ENCODE results near the gene CEBPG. TPM values are rescaled to one million over a fixed set of nuclear protein-coding genes. Genes with fewer than 3 reads are reported as not detected.

The CEBPG gene
- total and polyA plus RNA-seq, 4 donors = 8.6 to 32.2 (median 26.1) TPM

DNA sequence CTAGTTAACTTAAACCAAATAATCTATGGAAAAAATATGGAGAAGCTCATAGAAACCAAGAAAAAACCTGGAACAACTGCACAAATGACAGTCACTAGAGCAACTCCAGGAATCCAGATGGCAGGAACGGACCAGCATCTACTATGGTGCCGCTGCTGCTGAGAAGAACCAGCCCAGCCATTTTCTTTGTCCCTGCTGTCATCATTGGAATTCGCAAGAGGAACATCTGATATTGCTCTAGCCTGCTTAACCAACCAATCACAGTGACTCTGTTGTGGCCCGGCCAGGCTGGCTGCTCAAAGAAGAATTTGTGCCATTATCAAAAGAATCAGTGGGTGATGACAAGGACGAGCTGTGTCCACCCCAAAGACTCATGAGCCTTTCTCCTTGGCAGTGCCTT, 38.1 kb upstream of the CEBPG start:
- 76 to 85% methylated on average over 5 of the region's 5 CpGs for WGBS, 2 donors
- Histone ChIP-seq H3K4me3 (ENCODE audit: low read length in 2 of 2) (no peak overlapping the region), H3K9me3 (ENCODE audit: control insufficient read depth, low read length) (no peaks in the 10 kb centered on the region), H3K27ac (ENCODE audit: low read depth in 1 of 2, low read length in 2 of 2) (no peak overlapping the region), H3K4me1 (ENCODE audit: control insufficient read depth in 1 of 2, insufficient read depth in 2 of 2, low read length in 2 of 2) (no peaks in the 10 kb centered on the region), H3K27me3 (ENCODE audit: control insufficient read depth in 1 of 2, insufficient read depth in 2 of 2, low read length in 1 of 2) (no peaks in the 10 kb centered on the region), H3K36me3 (ENCODE audit: control insufficient read depth in 1 of 2, insufficient read depth in 2 of 2, low read length in 1 of 2) (no peaks in the 10 kb centered on the region)
- intact Hi-C loops (cut with DNase I) = no loop called here
- ATAC-seq (ENCODE audit: low FRiP score) (no peak), DNase-seq (no peak)

DNA sequence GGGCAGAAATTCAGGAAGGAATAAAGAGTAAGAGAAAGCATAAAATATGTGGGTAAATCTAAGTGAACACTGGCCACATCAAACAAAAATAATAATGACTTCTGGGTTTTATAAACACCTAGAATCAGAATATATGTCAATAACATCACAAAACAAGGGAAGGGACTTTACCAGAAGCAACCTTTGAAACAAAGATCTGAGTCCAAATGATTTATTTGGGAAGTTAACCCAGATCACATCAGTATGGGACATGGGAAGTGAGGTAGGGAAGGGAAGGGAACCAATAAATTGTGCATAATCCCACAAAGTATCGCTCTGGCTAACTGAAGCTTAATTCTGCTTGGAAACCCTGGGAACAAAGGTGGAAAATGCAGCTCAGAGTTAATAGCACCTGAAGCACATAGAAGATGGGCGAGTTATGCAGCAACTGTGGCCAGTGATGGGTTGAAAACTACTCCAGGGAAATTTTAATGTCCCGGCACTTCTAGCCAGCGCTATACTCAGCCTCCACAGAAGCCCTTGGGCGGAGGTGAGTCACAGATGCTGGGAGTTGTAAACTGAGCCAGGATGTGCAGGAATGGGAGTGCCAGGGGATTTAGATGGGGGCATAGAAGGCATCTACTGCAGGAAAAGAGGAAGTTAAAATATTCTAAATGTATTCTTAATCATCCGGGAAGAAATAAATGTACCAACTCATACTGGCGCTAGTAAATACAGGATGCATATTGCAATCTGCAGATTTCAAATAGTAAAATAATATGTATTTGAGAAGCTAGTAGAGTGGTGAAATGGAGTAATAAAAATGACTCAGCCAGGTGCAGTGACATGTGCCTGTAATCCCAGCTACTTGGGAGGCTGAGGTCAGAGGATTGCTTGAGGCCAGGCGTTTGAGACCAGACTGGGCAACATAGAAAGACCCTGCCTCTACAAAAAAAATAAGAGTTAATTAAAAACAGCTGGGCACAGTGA, 34.2 kb upstream of the CEBPG start:
- intact Hi-C loops (cut with DNase I) = no loop called here
- Histone ChIP-seq H3K9me3 (ENCODE audit: control insufficient read depth, low read length) (no peaks in the 10 kb centered on the region), H3K27ac (ENCODE audit: low read depth in 1 of 2, low read length in 2 of 2) (no peak overlapping the region), H3K4me1 (ENCODE audit: control insufficient read depth in 1 of 2, insufficient read depth in 2 of 2, low read length in 2 of 2) (no peaks in the 10 kb centered on the region), H3K36me3 (ENCODE audit: control insufficient read depth in 1 of 2, insufficient read depth in 2 of 2, low read length in 1 of 2) (no peaks in the 10 kb centered on the region), H3K4me3 (ENCODE audit: low read length in 2 of 2) (no peak overlapping the region), H3K27me3 (ENCODE audit: control insufficient read depth in 1 of 2, insufficient read depth in 2 of 2, low read length in 1 of 2) (no peaks in the 10 kb centered on the region)
- WGBS, 2 donors = 78 to 81% methylated on average over 8 of the region's 8 CpGs
- DNase-seq (no peak), ATAC-seq (ENCODE audit: low FRiP score) (no peak)

DNA sequence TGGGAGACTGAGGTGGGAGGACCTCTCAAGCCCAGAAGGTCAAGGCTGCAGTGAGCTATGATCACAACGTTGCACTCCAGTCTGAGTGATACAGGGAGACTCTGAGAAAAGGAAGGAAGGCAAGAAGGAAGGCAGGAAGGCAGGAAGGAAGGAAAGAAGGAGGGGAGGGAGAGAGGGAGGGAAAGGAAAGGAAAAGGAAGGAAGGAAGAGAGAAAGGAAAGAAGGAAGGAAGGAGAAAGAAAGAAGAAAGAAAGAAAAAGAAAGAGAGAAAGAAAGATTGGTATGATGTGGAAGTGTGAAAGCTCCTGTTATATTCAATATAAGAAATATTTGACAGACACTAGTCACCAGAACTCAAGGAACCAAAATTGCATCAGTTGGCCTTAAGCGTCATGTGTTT, 32.5 kb upstream of the CEBPG start:
- WGBS, 2 donors = 28 to 73% methylated on average over 2 of the region's 2 CpGs
- no peaks in the 10 kb centered on the region for H3K27me3 ChIP-seq (ENCODE audit: control insufficient read depth in 1 of 2, insufficient read depth in 2 of 2, low read length in 1 of 2)
- no peak overlapping the region for H3K4me3 ChIP-seq (ENCODE audit: low read length in 2 of 2)
- no peak for ATAC-seq (ENCODE audit: low FRiP score)
- no peaks in the 10 kb centered on the region for H3K36me3 ChIP-seq (ENCODE audit: control insufficient read depth in 1 of 2, insufficient read depth in 2 of 2, low read length in 1 of 2)
- no peaks in the 10 kb centered on the region for H3K9me3 ChIP-seq (ENCODE audit: control insufficient read depth, low read length)
- no peaks in the 10 kb centered on the region for H3K4me1 ChIP-seq (ENCODE audit: control insufficient read depth in 1 of 2, insufficient read depth in 2 of 2, low read length in 2 of 2)
- intact Hi-C loops (cut with DNase I) = no loop called here
- DNase-seq = no peak
- no peak overlapping the region for H3K27ac ChIP-seq (ENCODE audit: low read depth in 1 of 2, low read length in 2 of 2)

- Histone ChIP-seq H3K27me3 (ENCODE audit: control insufficient read depth in 1 of 2, insufficient read depth in 2 of 2, low read length in 1 of 2) (no peaks in the 10 kb centered on the region), H3K36me3 (ENCODE audit: control insufficient read depth in 1 of 2, insufficient read depth in 2 of 2, low read length in 1 of 2) (no peaks in the 10 kb centered on the region), H3K9me3 (ENCODE audit: control insufficient read depth, low read length) (no peaks in the 10 kb centered on the region), H3K4me3 (ENCODE audit: low read length in 2 of 2) (no peak overlapping the region), H3K4me1 (ENCODE audit: control insufficient read depth in 1 of 2, insufficient read depth in 2 of 2, low read length in 2 of 2) (no peaks in the 10 kb centered on the region), H3K27ac (ENCODE audit: low read depth in 1 of 2, low read length in 2 of 2) (no peak overlapping the region)
- 82 to 86% methylated on average over 2 of the region's 2 CpGs for WGBS, 2 donors
- ATAC-seq (ENCODE audit: low FRiP score) = no peak
- intact Hi-C loops (cut with DNase I) = no loop called here
- DNase-seq = no peak
Measured at GRCh38 chr19:33343301-33343700, 30.2 kb upstream of the CEBPG start.

- no peaks in the 10 kb centered on the region for H3K4me1 ChIP-seq (ENCODE audit: control insufficient read depth in 1 of 2, insufficient read depth in 2 of 2, low read length in 2 of 2)
- no peaks in the 10 kb centered on the region for H3K9me3 ChIP-seq (ENCODE audit: control insufficient read depth, low read length)
- DNase-seq (no peak), ATAC-seq (ENCODE audit: low FRiP score) (no peak)
- no peaks in the 10 kb centered on the region for H3K36me3 ChIP-seq (ENCODE audit: control insufficient read depth in 1 of 2, insufficient read depth in 2 of 2, low read length in 1 of 2)
- no peaks in the 10 kb centered on the region for H3K27me3 ChIP-seq (ENCODE audit: control insufficient read depth in 1 of 2, insufficient read depth in 2 of 2, low read length in 1 of 2)
- H3K4me3 ChIP-seq (ENCODE audit: low read length in 2 of 2) = no peak overlapping the region
- intact Hi-C loops (cut with DNase I) = no loop called here
- H3K27ac ChIP-seq (ENCODE audit: low read depth in 1 of 2, low read length in 2 of 2) = no peak overlapping the region
- WGBS, 2 donors = 6% methylated on average over 11 to 12 of the region's 12 CpGs
Measured at GRCh38 chr19:33343859-33344572, 29.5 kb upstream of the CEBPG start.

DNA sequence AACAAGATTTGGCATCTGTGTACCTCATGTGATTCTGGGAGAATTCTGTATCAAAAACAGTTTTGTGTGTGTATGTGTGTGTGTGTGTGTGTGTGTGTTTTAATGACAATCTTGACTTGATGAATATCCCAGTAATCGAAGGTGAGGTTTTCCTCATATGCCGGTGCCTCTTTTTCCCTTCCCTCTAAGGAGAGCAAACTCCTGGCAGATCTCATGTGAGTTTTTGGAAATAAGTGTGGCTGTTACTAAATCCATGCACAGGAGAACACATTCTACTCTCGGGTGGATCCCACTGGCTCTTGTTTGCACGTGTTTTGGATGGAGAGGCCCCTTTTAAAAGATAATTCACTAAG, 29.0 kb upstream of the CEBPG start:
- Histone ChIP-seq H3K27ac (ENCODE audit: low read depth in 1 of 2, low read length in 2 of 2) (no peak overlapping the region), H3K27me3 (ENCODE audit: control insufficient read depth in 1 of 2, insufficient read depth in 2 of 2, low read length in 1 of 2) (no peaks in the 10 kb centered on the region), H3K9me3 (ENCODE audit: control insufficient read depth, low read length) (no peaks in the 10 kb centered on the region), H3K36me3 (ENCODE audit: control insufficient read depth in 1 of 2, insufficient read depth in 2 of 2, low read length in 1 of 2) (no peaks in the 10 kb centered on the region), H3K4me1 (ENCODE audit: control insufficient read depth in 1 of 2, insufficient read depth in 2 of 2, low read length in 2 of 2) (no peaks in the 10 kb centered on the region), H3K4me3 (ENCODE audit: low read length in 2 of 2) (no peak overlapping the region)
- 36 to 47% methylated on average over 4 of the region's 4 CpGs for WGBS, 2 donors
- DNase-seq (no peak), ATAC-seq (ENCODE audit: low FRiP score) (no peak)
- intact Hi-C loops (cut with DNase I) = no loop called here

- no peak for ATAC-seq (ENCODE audit: low FRiP score)
- H3K27ac ChIP-seq (ENCODE audit: low read depth in 1 of 2, low read length in 2 of 2) = no peak overlapping the region
- H3K4me1 ChIP-seq (ENCODE audit: control insufficient read depth in 1 of 2, insufficient read depth in 2 of 2, low read length in 2 of 2) = peaks cover 0 to under 1% of the 10 kb centered on the region in 2 donors
- no peaks in the 10 kb centered on the region for H3K27me3 ChIP-seq (ENCODE audit: control insufficient read depth in 1 of 2, insufficient read depth in 2 of 2, low read length in 1 of 2)
- H3K4me3 ChIP-seq (ENCODE audit: low read length in 2 of 2) = no peak overlapping the region
- 93 to 95% methylated on average over 6 of the region's 6 CpGs for WGBS, 2 donors
- no peak for DNase-seq
- intact Hi-C loops (cut with DNase I) = no loop called here
- no peaks in the 10 kb centered on the region for H3K36me3 ChIP-seq (ENCODE audit: control insufficient read depth in 1 of 2, insufficient read depth in 2 of 2, low read length in 1 of 2)
- no peaks in the 10 kb centered on the region for H3K9me3 ChIP-seq (ENCODE audit: control insufficient read depth, low read length)
Measured at GRCh38 chr19:33345163-33345562, 28.3 kb upstream of the CEBPG start.

DNA sequence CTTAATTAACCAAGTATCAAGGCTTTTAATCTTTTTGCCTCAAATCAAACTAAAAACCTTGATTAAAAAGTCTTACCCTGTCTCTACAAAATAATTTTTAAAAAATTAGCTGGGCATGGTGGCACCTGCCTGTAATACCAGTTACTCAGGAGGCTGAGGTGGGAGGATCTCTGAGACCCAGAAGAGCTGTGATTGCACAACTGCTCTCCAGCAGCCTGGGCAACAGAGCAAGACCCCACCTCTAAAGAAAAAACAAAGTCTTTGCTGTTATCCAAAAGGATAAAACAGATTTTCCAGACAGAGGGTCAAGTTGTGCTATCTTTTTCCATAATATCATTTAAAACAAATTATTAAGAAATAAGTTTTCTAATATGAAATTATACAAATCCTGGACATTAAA, 26.8 kb upstream of the CEBPG start:
- ATAC-seq (ENCODE audit: low FRiP score) = no peak
- intact Hi-C loops (cut with DNase I) = no loop called here
- no peak overlapping the region for H3K27ac ChIP-seq (ENCODE audit: low read depth in 1 of 2, low read length in 2 of 2)
- H3K4me3 ChIP-seq (ENCODE audit: low read length in 2 of 2) = no peak overlapping the region
- peaks cover 0 to 8% of the 10 kb centered on the region in 2 donors for H3K4me1 ChIP-seq (ENCODE audit: control insufficient read depth in 1 of 2, insufficient read depth in 2 of 2, low read length in 2 of 2)
- no peaks in the 10 kb centered on the region for H3K36me3 ChIP-seq (ENCODE audit: control insufficient read depth in 1 of 2, insufficient read depth in 2 of 2, low read length in 1 of 2)
- no peak for DNase-seq
- H3K27me3 ChIP-seq (ENCODE audit: control insufficient read depth in 1 of 2, insufficient read depth in 2 of 2, low read length in 1 of 2) = no peaks in the 10 kb centered on the region
- H3K9me3 ChIP-seq (ENCODE audit: control insufficient read depth, low read length) = no peaks in the 10 kb centered on the region

DNA sequence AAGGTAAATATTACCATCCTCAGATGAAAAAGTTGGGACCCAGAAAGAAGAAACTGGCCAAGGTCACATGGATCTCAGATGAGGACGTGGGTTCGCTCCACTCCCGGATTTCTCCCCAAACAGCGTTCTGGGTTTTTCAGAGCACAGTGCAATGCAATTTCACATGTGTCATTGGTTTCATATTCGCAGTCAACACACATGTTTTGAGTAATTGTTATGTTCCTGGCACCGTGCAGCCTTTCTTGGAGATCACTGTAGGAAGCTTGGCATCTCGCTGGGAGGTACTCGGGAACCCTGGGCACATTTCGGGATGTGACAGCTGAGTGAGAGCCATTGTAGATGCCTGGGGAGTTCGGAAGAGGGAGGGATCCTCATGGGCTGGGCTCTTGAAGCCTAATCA, 26.2 kb upstream of the CEBPG start:
- Histone ChIP-seq H3K4me3 (ENCODE audit: low read length in 2 of 2) (no peak overlapping the region), H3K9me3 (ENCODE audit: control insufficient read depth, low read length) (no peaks in the 10 kb centered on the region), H3K27ac (ENCODE audit: low read depth in 1 of 2, low read length in 2 of 2) (no peak overlapping the region), H3K4me1 (ENCODE audit: control insufficient read depth in 1 of 2, insufficient read depth in 2 of 2, low read length in 2 of 2) (peaks cover 0 to 8% of the 10 kb centered on the region in 2 donors), H3K27me3 (ENCODE audit: control insufficient read depth in 1 of 2, insufficient read depth in 2 of 2, low read length in 1 of 2) (no peaks in the 10 kb centered on the region), H3K36me3 (ENCODE audit: control insufficient read depth in 1 of 2, insufficient read depth in 2 of 2, low read length in 1 of 2) (no peaks in the 10 kb centered on the region)
- WGBS, 2 donors = 79 to 84% methylated on average over 10 of the region's 10 CpGs
- intact Hi-C loops (cut with DNase I) = no loop called here
- DNase-seq (no peak), ATAC-seq (ENCODE audit: low FRiP score) (no peak)

Data from aorta (tissue), 5 donors.